Prostate gland (tissue), 2 donors: Measurements from ENCODE around the gene TRPM6. TPM values are rescaled to one million over a fixed set of nuclear protein-coding genes. Genes with fewer than 3 reads are reported as not detected.
"Not testable (repeated sequence)": the region's sequence is repeated elsewhere in the genome, so short reads cannot be mapped to it uniquely, and the experiment has no call there.

Source experiments
- DNase-seq: peaks from one replicate; pipeline ENCODE4 v3.0.0-alpha.2; 2019; ENCODE audit warnings: low spot score
- H3K27ac ChIP-seq, 2 donors: fragments of 200-600 bp; sonication (generic); 2 replicates each; pipeline ENCODE4 v1.5.1; 2017 to 2019
- H3K27me3 ChIP-seq: fragments of 200-600 bp; sonication (generic); replicated peaks from 2 replicates; pipeline ENCODE4 v1.5.1; 2019; ENCODE audit not compliant: insufficient read depth
- H3K36me3 ChIP-seq, 2 donors: fragments of 200-600 bp; sonication (generic); 1 replicate in 1 of 2; 2 replicates in 1 of 2; pipeline versions ENCODE4 v1.5.1 to v1.8.1; 2017 to 2019
- H3K4me1 ChIP-seq: fragments of 200-600 bp; sonication (generic); replicated peaks from 2 replicates; pipeline ENCODE4 v1.5.1; 2019
- H3K4me3 ChIP-seq, 2 donors: fragments of 200-600 bp; sonication (generic); 2 replicates each; pipeline ENCODE4 v1.5.1; 2017 to 2019
- H3K9me3 ChIP-seq: fragments of 200-600 bp; sonication (generic); 2 replicates; pipeline ENCODE4 v1.5.1; 2017
- CTCF ChIP-seq, 4 experiments: fragments of 200-600 bp in 2 of 4; fragments of 450-650 bp in 2 of 4; sonication (generic) in 2 of 4; IDR thresholded peaks; 1 replicate in 3 of 4; 2 replicates in 1 of 4; pipeline ENCODE4 v1.5.1; 2016 to 2019; ENCODE audit warnings: antibody characterized with exemption in 4 of 4, mild to moderate bottlenecking in 2 of 4, moderate library complexity in 2 of 4
- POLR2A ChIP-seq: fragments of 450-650 bp; IDR thresholded peaks from one replicate; pipeline ENCODE4 v1.6.1; 2016; ENCODE audit warnings: antibody characterized with exemption, mild to moderate bottlenecking
- POLR2AphosphoS5 ChIP-seq: sonication (generic); formaldehyde crosslinking; IDR thresholded peaks from one replicate; pipeline ENCODE4 v1.6.1; 2017; ENCODE audit warnings: antibody characterized with exemption
- WGBS: methylation state at CpG from one replicate; pipeline ENCODE4 v1.1.5; 2018; 5-methylcytosine and 5-hydroxymethylcytosine counted together
- intact Hi-C: fragments of 100-400 bp; cut with DNase I; formaldehyde crosslinking; loops from one replicate; pipeline ENCODE4 v1.14.2; 2022
- total RNA-seq, 2 donors: library from RNA; depleted of rRNA; stranded (reverse); fragments of >200 nt; gene quantifications; one replicate each; pipeline ENCODE4 v1.1.0, GENCODE V29; 2016

TRPM6 gene
- total RNA-seq, 2 donors from 2014 or later, result 0.36 to 4.7 TPM

GRCh38 chr9:74865177-74865576, 22.5 kb downstream of the TRPM6 start:
- Histone ChIP-seq H3K27ac (no peak overlapping the region), H3K4me1 (no peaks in the 10 kb centered on the region), H3K27me3 (no peaks in the 10 kb centered on the region), H3K36me3 (no peaks in the 10 kb centered on the region), H3K9me3 (no peaks in the 10 kb centered on the region), H3K4me3 (no peak overlapping the region)
- no peak for DNase-seq
- 35% methylated on average over 3 of the region's 3 CpGs for WGBS
- intact Hi-C loops, result no loop called here
- TF ChIP-seq POLR2A (no peak), POLR2AphosphoS5 (no peak), CTCF (IDR thresholded peaks at IDR 0.05) (no peak)

- intact Hi-C loops, result no loop called here
- TF ChIP-seq CTCF (IDR thresholded peaks at IDR 0.05) (no peak), POLR2A (no peak)
- Histone ChIP-seq H3K27ac (no peak overlapping the region), H3K4me3 (no peak overlapping the region), H3K27me3 (no peaks in the 10 kb centered on the region), H3K9me3 (no peaks in the 10 kb centered on the region), H3K4me1 (no peaks in the 10 kb centered on the region), H3K36me3 (no peaks in the 10 kb centered on the region)
- 85% methylated on average over 6 of the region's 6 CpGs for WGBS
- DNase-seq, result no peak
Observed at GRCh38 chr9:74861773-74862474, 25.8 kb downstream of the TRPM6 start.

GRCh38 chr9:74861071-74861470, 26.6 kb downstream of the TRPM6 start:
- Histone ChIP-seq H3K9me3 (no peaks in the 10 kb centered on the region), H3K27ac (no peak overlapping the region), H3K36me3 (no peaks in the 10 kb centered on the region), H3K27me3 (no peaks in the 10 kb centered on the region), H3K4me3 (no peak overlapping the region), H3K4me1 (no peaks in the 10 kb centered on the region)
- TF ChIP-seq POLR2AphosphoS5, result no peak
- no peak for TF ChIP-seq POLR2A
- no peak for TF ChIP-seq CTCF (IDR thresholded peaks at IDR 0.05)
- DNase-seq, result no peak
- WGBS, result 56% methylated on average over 3 of the region's 3 CpGs
- intact Hi-C loops, result no loop called here

- DNase-seq, H3K9me3 ChIP-seq, H3K4me1 ChIP-seq, intact Hi-C loops, H3K4me3 ChIP-seq, H3K36me3 ChIP-seq, H3K27me3 ChIP-seq, H3K27ac ChIP-seq: not testable (repeated sequence)
- WGBS, result 87% methylated on average over 5 of the region's 5 CpGs
Observed at GRCh38 chr9:74860247-74860646, 27.5 kb downstream of the TRPM6 start.

- no peak for DNase-seq
- intact Hi-C loops, result no loop called here
- Histone ChIP-seq H3K36me3 (no peaks in the 10 kb centered on the region), H3K4me3 (no peak overlapping the region), H3K9me3 (no peaks in the 10 kb centered on the region), H3K27me3 (no peaks in the 10 kb centered on the region), H3K27ac (no peak overlapping the region), H3K4me1 (no peaks in the 10 kb centered on the region)
- TF ChIP-seq CTCF (IDR thresholded peaks at IDR 0.05), result no peak
- no peak for TF ChIP-seq POLR2AphosphoS5
- no peak for TF ChIP-seq POLR2A
- 75% methylated on average over 2 of the region's 2 CpGs for WGBS
Observed at GRCh38 chr9:74859786-74860185, 27.9 kb downstream of the TRPM6 start.
